Fibroblast of lung (primary cell): ENCODE results near the gene MCTP1.

Experiments used
- CTCF ChIP-seq, 2 donors: IDR thresholded peaks in 1 of 2; conservative IDR thresholded peaks in 1 of 2; 1 replicate in 1 of 2; 2 replicates in 1 of 2; pipeline ENCODE4 v1.5.1; 2011 to 2012; ENCODE audit warnings: low read length in 2 of 2, control low read depth in 1 of 2, inconsistent platforms in 1 of 2, low read depth in 1 of 2, mild to moderate bottlenecking in 1 of 2
- EZH2 ChIP-seq: IDR thresholded peaks from 2 replicates; pipeline ENCODE4 v1.5.1; 2012; ENCODE audit warnings: low read length, control low read depth, mild to moderate bottlenecking; ENCODE audit errors: missing control alignments

GRCh38 chr5:94885931-94886330, 399.0 kb downstream of the MCTP1 start:
- TF ChIP-seq CTCF (conservative IDR thresholded peaks at IDR 0.05 in 1 of 2, IDR thresholded peaks at IDR 0.05 in 1 of 2; ENCODE audit: low read depth in 1 of 2, low read length in 2 of 2), result no peak
- TF ChIP-seq EZH2, result no peak
